CD4-positive, alpha-beta T cell treated with Interleukin-12 subunit alpha and Interleukin-12 subunit beta, for 1 hour (primary cell): ENCODE data around the gene ZNF37A.
"Not testable (repeated sequence)": the region's sequence is repeated elsewhere in the genome, so short reads cannot be mapped to it uniquely, and the experiment has no call there.

ENCODE experiments used
- DNase-seq: peaks from one replicate; pipeline ENCODE4 v3.0.0-alpha.2; 2020

The ZNF37A gene

DNA sequence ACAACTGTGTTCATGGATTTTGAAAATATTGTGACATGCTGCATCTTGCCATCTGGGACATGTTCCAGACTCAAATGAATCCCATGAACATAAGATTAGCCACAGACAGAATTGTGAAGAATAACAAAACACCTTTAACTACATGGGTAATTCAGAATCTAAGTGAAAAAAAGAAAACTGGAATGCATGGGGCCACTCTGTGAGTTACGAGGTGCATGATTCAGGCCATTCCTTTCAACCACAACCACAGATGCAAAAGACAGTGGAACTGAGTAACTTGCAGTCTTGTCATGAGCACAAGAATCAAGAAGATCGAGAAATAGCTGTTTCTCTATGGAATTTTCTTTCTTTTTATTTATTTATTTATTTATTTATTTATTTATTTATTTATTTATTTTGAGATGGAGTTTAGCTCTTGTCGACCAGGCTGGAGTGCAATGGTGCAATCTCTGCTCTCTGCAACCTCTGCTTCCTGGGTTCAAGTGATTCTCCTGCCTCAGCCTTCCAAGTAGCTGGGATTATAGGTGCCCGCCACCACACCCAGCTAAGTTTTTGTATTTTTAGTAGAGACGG, 56.8 kb downstream of the ZNF37A start:
- not testable (repeated sequence) for DNase-seq

DNA sequence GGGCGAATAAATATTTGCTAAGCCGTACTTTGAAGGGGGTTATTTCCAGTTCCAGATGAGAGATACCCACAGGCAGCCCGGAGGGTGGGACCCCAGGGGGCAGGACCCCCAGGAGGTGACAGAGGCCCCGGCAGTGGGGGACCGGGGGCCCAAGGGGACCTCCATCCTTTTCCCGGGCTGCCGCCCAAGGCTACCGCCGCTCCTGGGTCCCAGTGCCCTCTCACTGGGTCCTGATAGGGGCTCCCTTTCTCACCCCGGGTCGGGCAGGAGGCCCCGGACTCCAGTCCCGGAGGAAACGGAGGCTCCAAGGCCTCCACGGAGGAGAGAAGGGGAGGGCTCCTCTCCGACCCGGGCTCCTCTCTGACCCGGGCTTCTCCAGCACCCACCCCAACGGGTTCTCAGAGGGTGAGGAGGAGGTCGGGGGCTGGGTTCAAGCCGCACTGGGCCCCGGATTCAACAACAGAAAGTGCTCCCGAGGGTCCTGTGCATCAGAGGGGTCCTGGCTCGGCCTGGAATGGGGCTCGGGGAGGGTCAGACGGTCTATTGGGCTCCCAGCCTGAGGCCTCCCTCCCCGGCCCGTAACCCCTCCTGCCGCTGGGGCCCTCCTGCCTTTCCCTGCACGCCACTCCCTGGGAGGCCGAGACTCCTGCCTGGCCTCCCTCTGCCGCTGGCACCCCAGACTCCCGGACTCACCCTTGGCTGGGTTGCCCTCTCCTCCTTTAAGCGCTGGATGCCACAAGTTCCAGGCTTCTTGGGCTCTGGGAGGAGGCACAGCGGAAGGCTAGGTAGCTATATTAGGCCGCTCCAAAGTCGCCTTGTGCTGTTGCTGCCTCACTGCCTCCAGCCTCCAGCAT, 62.5 kb downstream of the ZNF37A start:
- no peak for DNase-seq

DNA sequence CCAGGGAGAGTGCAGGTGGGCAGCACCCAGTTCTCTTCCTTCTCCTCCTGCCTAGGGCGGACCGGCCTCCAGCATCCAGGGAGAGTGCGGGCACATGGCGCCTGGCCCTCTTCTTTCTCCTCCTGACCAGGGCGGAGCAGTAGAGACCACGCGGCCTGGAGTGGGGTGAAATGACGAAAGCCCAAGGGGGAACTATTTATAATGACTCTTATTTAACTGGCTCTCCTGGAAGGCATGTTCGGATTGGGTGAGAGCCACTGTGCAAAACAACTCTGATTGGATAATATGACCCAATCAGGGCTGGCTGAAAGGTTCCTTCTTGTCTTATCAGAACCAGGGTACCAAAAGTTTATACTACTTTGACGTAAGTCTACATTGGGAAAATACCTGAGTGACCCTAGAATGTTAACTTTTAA, 63.1 kb downstream of the ZNF37A start:
- no peak for DNase-seq

DNA sequence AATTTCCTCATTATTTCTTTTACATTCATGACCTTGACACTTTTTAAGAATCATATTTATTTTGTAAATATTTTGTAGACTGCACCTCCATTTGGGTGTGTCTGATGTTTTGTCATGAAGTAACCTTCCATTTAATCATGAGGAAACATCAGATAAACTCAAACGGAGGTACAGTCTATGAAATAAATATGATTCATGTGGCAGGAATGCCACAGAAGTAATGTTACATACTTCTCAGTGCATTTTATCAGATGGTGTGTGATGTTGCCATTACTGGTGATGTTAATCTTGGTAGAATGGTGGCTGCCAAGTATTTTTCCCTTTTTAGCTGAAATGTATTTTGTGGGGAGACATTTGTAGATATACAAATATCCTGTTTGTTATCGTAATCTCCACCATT, 64.9 kb downstream of the ZNF37A start:
- no peak for DNase-seq

DNA sequence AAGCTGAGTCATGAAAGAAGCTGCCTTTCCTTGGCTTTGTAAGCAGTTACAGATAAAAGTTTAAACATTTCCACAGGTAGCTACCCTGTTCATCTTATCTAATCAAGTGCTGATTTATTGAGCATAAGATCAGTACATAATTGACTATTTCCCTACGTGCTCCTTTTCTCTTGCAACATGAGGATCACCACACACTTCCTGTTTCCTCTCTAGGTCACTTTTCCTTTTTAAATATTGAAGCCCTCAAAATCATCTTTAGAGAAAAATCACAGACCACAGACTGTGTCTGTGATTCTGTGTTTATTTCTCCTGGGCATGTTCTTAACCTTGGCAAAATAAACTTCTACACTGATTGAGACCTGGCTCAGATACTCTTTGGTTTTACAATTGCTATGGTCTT, 69.5 kb downstream of the ZNF37A start:
- DNase-seq: no peak

DNA sequence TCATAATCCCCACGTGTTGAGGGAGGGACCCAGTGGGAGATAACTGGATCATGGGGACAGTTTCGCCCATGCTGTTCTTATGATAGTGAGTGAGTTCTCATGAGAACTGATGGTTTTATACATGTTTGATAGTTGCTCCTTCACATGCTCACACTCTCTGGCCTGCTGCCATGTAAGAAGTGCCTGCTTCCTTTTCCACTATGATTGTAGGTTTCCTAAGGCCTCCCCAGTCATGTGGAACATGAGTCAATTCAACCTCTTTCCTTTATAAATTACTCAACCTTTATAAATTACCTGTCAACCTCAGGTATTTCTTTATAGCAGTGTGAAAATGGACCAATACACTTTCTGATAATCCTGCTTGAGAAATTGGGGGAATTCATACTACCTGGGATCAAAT, 80.2 kb downstream of the ZNF37A start:
- no peak for DNase-seq

DNA sequence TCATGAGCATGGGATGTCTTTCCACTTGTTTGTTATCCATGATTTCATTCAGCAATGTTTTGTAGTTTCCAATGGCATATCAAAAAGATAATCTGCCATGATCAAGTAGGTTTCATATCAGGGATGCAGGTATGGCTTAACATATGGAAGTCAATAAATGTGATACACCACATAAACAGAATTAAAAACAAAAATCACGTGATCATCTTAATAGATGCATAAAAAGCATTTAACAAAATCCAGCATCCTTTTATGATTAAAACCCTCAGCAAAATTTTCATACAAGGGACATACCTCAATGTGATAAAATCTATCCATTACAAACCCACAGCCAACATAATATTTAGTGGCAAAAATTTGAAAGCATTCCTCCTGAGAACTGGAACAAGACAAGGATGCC, 90.3 kb downstream of the ZNF37A start:
- DNase-seq: no peak
